Hematopoietic multipotent progenitor cell treated with erythropoietin and hydrocortisone succinate and interleukin-3 and kit ligand, for 4 days (in vitro differentiated cells): ENCODE data around the gene ACVR1C.
A peak's percentile ranks its signal among the peaks of the same experiment; 100 is the strongest.

ENCODE experiments used
- DNase-seq: peaks from one replicate; pipeline ENCODE4 v3.0.0-alpha.2; 2015

The ACVR1C gene

DNA sequence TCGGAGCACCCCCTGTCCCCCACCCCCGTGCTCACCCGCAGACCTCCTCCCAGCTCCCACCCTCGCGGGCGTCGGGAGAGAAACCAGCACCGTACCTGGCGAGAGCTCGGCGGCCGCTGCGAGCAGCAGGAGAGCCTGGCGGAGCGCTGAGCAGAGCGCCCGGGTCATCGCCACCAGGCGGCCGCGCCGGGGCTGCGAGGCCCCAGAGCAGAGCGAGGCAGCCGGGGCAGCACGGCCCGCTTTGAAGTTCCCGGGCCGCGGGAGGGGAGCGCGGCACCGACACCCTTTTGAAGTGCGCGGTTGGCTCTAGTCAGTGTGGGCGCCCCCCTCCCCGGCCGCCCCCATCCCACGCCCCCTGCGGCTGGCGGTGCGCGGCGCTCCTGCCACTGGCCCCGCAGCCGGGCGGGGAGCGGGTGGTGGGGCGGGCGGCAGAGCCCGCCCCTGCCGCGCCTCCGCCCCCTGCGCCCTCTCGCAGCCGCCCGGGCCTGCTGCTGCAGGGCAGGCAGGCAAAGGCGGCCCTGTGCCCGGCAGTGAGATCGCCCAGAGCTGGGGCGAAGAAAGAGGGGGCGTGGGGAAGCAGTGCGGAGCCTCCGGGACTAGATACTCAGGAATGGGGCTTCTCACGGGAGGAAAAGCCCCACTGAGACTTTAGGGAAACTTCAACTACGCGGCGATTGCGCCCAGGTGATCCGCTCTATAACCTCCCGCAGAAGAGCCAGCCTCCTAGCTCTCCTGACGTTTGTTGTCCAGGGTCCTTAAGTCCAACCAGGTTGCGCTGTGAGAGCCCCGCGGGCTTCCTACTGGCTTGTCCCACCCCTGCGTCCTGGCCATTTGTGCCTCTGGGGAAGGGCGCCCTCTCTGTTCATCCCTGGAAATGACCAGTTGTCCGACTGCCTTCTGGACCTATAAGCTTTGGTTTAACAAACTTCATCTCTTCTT, at the start of gene ACVR1C:
Gene ACVR1C, minus strand, starts transcription at position 388 of the 939 bp plus-strand sequence. Its CDS starts 220 bp downstream, at position 168.
- peak; percentile 82 for DNase-seq

DNA sequence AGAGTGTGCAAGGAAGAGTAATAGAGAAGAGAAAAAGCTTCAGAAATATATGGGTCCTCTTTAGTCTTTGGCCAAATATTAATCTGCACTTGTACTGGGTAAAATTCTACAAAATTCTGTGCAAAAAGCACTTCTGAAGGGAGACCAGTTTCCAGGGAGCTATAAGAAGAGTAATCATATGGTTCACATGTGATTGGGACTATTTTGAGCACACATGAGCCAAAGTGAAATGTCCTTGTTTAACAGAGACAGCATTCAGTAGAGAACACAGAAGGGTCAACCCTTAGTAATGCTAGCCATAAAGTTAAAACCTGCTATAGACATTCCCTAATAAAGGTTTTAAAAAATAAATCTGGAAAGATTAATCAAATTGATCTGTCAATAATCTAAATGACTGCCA, 49.3 kb upstream of the ACVR1C start:
- DNase-seq: no peak

DNA sequence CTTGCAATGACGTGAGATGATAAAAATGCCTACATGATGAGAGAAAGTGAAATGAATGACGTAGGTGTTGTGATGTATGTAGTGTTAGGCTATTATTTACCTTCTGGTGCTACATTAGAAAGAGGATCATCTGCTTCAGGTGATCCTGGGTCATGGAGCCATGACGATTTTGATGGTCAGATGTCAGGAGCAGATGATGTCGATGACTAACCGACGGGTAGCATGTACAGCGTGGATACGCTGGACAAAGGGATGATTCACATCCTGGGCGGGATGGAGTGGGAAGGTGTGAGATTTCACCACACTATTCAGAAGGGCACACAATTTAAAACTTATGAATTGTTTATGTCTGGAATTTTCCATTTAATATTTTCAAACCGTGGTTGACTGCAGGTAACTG, 43.5 kb upstream of the ACVR1C start:
- DNase-seq: no peak

DNA sequence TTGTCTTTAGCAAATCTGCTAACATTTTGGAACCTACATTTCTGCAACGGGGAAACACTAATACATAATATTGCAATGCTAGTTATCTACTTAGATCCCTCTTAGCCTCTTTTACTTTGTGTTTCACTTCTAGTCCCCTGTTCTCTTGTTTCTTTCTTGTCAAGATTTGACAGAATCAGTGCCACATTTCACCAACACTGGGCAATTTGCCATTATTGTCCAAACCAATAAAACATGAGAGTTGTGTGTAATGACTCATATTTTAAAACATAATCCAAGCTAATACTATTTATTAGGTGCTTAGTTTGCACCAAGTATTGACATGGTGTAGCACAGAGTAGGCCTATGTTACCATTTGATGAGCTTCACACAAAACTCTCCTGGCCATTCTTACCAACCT, 33.7 kb upstream of the ACVR1C start:
- DNase-seq: no peak

DNA sequence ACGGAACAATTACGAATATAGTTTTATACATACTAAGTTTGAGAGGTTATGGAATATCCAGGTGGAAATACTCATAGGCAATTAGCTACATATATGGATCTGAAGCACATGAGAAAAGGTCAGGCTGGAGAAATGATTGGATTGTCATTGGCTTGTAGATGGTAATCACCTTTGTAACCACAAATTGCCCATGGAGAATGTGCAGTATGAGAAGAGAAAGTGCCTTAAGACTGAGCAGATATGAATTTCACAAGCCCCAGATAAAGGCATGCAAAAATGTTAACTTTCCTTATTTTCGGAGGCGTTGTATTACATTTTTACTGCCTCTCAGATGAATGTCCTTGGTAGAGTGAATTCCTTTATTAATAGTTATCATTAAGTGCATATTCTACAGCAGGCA, 33.1 kb upstream of the ACVR1C start:
- DNase-seq: no peak

DNA sequence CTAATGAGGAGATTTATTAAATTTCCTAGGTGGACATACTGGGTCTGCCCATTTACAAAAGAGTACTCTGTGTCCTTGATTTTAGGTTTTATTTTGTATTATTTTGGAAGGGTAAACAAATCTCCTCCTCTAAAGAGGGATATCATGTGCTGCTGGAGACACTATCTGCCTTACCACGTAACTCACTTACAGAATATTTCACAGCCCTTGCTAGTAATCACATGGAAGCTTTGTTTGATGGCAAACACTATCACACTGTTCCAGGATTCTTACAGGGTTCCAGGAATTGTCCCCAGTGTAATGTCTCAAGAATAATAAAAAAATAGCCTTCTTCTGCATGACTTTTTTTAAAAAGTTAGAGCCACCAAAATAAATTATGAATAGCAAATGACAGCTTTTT, 29.2 kb upstream of the ACVR1C start:
- DNase-seq: no peak

DNA sequence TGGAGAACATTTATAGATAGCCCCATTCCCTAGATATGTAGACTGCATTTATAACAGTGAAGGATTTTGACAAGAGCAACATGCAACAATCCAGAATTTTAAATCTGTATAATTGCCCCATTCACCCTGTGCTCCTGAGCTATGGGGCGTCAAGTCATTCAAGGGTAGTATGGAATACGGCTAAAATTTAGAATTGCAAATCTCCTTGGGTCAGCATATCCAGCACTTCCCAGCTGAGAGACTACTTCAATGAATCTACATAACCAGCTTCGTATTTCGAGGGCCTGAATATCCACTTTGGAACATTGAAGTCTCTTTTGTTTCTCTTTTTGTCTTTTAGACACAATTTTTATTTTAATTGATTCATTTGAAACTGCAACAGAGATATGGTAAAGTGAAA, 28.4 kb upstream of the ACVR1C start:
- no peak for DNase-seq

DNA sequence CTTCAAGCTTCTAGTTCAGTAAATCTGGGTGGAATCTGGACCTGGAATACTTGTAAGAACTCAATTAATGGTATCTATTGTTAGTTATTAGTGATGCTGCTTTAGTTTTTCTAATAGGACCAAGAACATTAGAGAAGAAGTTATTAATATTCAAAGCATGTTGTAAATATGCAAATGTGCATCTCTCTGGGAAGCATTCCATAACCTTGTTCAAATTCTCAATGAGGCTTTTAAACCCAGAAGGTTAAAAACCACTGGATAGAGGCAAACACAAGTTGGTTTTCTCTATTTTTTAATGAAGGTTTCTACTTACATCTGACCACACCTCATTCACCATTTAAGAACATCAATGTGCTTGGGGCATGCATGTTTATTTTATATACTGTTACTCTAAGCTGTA, 16.1 kb upstream of the ACVR1C start:
- no peak for DNase-seq

DNA sequence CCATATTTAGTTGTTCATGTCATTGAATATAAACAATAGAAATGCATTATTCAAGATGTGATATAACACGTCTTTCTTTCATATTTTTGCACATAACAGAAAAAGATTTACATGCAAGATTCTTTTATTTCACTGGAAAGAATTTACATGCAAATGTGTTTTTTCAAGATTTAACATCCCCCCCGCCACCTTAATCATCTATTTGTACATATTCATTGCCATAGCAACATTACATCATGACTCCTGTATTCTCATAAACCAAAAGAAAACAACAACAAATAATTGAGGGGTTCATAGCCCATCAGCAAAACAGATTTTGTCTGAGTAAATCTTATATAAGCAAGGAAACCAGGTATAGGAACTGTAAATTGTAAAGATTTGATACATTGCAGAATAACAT, 3.2 kb upstream of the ACVR1C start:
- DNase-seq: no peak

DNA sequence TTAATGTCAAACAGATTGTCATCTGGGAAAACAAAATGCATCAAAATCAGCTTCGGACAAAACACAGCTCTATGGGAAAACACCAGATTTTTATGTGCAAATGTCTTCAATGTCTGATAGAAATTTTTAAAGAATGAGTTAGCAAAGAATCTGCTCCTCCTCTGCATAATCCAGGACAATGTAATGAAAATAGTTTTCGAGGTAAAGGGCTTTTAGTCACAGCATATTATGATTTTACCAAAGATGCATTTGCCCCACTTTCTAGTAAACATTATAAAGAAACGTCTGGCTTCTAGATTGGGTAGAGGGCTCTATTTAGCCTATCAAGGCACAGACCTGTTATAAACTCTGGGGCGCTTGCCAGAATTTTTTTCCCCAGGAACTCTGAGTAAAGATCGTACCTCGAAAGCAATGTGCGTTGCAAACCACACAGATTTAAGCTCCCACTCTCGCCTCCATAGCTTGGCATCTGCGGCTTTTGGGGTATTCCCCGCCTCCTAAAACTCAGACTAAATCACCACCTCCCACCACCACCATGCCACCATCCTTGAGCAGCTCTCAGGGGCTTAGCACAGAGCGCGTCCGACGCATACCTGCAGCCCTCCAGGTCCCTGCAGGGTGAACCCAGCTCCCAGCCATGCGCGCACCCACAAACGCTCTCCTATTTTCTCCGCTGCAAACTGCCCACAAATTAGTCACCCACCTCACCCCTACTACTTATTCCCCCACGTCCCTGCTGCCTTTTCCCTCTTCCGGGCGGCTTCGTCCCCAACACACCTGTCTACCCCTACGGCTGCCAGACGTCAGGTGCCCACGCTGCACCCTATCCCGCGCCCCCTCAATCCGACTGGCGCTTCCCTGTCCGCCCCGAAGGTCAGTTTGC, 829 bp downstream of the ACVR1C start:
- DNase-seq: peak; percentile 7

DNA sequence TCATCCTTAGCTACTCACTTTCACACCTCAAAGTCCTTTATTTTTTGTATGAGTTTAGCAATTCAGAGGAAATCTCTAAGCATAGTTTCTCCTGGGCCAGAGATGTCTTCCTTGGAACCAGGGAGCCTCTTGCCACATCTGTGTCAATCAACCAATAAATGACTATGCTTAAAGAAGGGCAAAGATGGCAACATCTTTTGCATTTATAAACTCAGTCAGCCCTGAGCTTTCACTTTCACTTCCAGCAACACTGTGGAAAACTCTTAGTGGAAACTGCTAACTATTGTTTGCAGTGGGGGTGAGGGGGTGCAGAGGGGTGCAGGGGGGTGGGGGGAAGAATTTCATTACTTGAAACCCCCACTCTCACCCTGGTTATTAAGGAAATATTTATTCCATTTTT, 3.4 kb downstream of the ACVR1C start:
- peak; percentile 4 for DNase-seq

DNA sequence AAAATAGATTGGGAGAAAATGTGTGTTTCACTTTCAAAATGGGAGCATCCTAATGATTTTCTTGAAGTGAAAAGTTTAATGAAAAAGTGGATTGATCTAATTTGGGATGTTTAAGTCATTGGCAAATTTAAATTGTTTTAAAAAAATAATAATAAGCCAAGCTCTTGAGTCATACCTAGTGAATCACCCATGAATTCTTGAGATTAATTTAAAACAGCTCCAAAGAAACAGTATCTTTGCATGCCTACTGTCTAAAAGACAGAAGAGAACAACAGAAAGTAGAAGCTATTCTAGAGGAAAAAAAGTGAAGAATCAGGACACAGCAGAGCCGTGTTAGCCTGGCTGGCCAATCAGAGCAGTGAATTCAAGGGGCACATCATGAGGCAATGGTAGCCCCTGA, 7.7 kb downstream of the ACVR1C start:
- no peak for DNase-seq

DNA sequence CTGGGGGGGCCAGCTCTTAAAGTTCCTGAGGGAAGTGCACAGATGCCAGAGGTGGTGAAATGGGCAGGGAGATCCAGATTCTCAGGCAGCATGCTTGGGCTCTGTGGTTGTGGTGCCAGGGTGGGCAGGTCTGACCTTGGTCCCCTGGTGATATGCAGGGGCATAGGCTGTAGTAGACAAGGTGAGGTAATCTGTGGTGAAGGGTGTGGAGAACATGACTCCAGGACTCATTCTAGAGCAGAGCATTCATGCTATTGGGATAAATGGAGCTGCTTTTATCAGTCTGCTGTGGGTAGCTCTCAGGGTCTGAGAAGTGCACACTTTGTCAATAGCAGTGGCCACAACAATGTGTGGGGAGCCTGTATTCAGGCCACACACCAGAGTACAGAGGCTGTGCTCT, 16.9 kb downstream of the ACVR1C start:
- no peak for DNase-seq

DNA sequence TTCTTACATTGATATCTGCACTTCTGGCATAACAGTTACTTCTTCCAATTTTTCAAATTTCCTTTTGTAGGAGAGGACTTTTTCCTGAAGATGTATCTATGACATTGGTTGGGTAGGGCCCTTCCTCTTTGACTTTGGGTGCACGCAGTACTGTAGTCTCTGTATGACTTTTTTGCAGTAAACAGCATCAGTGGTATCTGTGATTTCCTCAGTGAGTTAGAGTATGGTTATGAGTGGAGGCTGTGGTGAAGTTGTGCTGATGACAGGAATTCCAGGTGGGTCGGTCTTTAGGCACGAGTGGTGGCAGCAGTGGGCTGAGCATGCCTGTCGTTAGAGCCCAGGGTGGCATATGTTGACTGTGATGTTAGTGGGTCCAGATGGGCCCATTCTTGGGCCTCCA, 17.6 kb downstream of the ACVR1C start:
- DNase-seq: no peak

DNA sequence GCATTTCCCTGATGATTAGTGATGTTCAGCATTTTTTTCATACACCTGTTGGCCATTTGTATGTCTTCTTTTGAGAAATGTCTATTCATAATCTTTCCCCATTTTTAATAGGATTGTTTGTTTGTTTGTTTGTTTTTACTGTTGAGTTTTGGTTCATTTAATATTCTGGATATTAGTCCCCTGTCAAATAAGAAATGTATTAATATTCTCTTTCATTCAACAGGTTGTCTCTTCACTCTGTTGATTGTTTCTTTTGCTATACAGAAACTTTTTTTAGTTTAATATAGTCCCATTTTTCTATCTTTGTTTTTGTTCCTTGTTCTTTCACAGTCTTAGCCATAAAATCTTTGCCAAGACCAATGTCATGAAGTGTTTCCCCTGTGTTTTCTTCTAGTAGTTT, 22.1 kb downstream of the ACVR1C start:
- no peak for DNase-seq

DNA sequence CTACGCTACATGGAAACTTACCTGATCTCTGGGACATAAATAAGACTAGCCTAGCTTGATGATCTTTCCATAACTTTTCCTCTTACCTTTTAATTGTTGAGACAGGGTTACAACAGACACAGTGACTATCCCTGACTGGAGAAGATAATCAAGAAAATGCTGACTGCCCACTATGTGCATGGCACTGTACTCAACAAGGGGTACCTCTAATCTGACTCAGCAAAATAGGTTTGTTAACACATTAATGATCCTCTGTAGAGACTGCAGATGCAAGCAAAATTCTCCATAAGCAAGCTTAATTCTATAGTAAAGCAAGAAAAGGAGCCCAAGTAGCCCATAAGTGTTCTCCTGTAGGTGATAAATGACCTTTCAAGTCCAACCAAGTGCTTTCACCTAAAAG, 25.5 kb downstream of the ACVR1C start:
- DNase-seq: no peak

DNA sequence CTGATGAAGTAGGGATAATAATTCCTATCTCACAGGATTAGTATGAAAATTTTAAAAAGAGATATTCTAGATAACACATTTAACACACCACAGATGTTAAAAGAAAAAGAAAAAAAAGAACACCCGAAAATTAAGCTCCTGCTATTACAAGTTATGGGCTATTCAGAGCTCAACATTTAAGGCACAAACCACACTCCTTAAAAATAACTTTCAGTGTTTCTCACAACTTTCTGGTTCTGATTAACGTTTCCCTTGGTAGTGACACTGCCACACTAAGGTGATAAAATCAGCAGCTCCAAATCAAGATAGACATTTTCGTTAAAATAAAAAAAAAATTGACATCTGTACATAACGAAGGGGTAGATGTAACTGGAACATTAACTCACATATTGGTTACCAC, 26.9 kb downstream of the ACVR1C start:
- DNase-seq: no peak

DNA sequence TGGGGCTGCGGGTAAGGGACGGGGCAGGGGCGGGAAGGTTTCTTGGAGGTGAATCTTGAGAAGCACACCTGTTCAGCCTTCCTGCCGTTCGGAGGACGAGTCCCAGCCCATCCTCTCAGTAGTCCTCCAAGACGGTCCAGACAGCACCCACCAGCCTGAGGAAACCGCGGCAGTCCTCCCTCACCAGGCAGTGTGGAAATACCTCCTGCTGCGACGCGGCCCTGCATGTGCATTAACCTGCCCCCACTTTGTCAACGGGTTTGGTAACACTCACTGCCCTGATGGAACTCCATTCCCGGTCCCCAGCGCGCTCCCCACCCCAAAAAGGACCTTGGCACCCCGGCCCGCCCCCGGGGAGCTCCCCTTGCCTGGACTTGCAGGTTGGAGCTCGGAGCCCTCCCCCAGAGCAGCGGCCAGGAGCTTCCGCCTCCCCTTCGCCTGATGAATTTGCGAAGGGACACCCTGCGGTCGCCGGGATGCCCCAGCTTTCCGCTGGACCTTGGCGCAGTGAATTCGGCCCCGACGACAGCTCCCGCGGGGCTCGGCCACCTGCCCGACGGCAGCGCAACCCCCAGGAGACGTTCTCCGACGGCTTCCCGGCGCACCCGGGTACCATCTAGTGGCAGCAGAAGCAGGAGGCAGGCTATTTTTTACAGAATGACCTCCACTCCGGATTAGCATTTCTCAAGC, 31.5 kb downstream of the ACVR1C start:
- DNase-seq: peak; percentile 67

DNA sequence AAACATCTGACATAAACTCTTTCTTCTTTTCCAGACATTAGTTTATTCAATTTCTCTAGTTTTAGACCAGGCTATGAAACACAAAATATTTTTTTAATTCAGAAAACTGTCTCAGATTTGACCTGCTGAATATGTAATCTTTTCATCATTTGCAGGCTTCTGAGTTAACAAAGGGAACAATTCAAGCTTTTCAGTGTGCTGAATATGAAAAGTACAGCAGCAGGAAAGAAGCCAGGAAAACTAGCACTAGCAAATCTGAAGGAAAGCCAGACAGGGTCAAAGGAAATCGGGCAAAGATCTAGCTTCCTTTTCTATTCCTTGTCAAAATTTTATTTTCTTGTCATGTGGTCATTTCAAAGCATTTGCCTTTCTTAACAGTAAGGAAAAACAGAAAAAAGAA, 35.3 kb downstream of the ACVR1C start:
- DNase-seq: no peak

DNA sequence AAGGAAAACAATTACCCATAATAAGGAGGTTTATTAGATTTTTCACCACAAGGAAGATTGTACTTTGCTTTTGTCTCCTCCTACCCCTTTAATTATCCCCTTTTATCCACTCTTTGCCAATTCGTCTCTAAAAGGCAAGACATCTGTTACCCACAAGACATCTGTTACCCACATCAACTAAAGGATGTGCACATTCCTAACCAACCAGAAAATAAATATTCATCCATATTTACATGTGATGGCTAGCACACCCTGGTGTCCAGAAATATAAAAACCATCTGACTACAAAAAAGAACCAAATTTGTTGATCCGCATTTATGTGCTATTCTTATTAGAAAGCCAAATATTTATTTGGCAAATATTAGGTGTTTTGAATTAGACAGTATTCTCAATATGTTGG, 35.7 kb downstream of the ACVR1C start:
- peak; percentile 46 for DNase-seq

DNA sequence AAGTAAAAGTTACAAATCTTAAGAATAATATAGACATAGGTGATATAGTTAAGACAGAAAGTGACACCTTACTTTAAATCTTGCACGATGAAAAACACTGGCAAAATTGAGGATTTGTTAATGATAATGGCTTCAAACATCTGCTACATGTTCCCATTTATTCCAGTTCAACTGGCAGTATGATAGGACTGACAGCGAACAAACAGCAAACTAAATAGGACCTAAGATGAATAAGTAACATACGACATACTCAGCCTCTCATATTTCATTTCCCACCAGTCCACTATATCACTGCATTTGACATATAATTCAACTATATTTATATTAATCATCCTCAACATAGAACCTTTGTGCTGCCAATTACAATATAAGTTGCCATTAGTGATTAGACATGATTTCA, 36.3 kb downstream of the ACVR1C start:
- DNase-seq: no peak

DNA sequence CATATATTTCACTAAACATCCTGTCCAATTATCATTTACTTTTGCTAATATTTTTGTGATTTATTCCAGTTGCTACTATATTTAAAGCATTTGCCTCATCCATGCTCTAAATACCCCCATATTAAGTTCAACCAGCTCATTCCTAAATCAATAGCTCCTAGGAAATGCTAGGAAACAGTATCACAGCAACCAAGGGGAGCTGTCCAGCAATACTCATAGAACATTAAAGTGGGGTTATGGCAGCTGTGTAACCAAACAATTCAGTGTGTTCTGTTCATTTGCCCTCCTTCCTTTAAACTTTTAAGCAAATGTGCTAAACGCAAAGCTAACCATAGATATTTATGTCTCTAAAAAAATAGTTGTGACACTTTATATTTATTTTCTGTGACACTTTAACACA, 41.1 kb downstream of the ACVR1C start:
- no peak for DNase-seq

DNA sequence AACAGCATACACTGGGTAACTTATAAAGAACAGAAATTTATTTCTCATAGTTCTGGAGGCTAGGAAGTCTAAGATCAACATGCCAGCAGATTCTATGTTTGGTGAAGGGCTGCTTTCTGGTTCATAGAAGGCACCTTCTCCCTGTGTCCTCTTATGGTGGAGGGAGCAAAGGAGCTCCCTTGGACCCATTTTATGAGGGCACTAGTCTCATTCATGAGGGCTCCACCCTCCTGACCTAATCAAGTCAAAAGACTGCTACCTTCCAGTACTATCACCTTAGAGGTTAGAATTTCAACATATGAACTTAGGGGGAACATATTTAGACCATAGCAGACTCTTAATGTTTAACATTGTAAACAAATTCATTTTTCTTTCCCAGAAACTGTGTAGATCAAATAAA, 54.5 kb downstream of the ACVR1C start:
- no peak for DNase-seq
